DOHH2 (cell line): Measurements from ENCODE around the gene GALR2.
"Not testable (repeated sequence)": the region's sequence is repeated elsewhere in the genome, so short reads cannot be mapped to it uniquely, and the experiment has no call there.

Experiments
- EZH2phosphoT487 ChIP-seq: fragments of 200-600 bp; sonication (generic); IDR thresholded peaks from 2 replicates; pipeline ENCODE4 v1.6.1; 2017; ENCODE audit warnings: borderline replicate concordance, mild to moderate bottlenecking, antibody characterized with exemption, low read length, moderate library complexity, mixed read lengths
- TF ChIP-seq, protein P1 (sequence below): fragments of 200-600 bp; sonication (generic); IDR thresholded peaks from one replicate; pipeline ENCODE4 v1.5.1; 2014; ENCODE audit warnings: antibody characterized with exemption, mild to moderate bottlenecking, low read depth, low read length; ENCODE audit not compliant: poor library complexity, severe bottlenecking

DNA sequence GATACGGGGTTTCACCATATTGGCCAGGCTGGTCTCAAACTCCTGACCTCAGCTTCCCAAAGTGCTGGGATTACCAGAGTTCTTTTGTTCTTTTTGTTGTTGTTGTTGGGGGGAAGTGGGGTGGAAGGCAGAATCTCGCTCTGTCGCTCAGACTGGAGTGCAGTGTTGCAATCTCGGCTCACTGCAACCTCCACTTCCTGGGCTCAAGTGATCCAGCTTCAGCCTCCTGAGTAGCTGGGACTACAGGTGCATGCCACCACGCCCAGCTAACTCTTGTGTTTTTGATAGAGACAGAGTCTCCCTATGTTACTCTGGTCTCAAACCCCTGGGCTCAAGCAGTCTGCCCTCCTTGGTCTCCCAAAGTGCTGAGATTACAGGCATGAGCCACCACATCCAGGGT lies 3.8 kb downstream of the GALR2 start:
- TF ChIP-seq, protein P1, sequence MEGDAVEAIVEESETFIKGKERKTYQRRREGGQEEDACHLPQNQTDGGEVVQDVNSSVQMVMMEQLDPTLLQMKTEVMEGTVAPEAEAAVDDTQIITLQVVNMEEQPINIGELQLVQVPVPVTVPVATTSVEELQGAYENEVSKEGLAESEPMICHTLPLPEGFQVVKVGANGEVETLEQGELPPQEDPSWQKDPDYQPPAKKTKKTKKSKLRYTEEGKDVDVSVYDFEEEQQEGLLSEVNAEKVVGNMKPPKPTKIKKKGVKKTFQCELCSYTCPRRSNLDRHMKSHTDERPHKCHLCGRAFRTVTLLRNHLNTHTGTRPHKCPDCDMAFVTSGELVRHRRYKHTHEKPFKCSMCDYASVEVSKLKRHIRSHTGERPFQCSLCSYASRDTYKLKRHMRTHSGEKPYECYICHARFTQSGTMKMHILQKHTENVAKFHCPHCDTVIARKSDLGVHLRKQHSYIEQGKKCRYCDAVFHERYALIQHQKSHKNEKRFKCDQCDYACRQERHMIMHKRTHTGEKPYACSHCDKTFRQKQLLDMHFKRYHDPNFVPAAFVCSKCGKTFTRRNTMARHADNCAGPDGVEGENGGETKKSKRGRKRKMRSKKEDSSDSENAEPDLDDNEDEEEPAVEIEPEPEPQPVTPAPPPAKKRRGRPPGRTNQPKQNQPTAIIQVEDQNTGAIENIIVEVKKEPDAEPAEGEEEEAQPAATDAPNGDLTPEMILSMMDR = not testable (repeated sequence)
- not testable (repeated sequence) for TF ChIP-seq EZH2phosphoT487
